ENCODE measurements around the gene FRMD6. TPM values are rescaled to one million over a fixed set of nuclear protein-coding genes. Genes with fewer than 3 reads are reported as not detected.

The FRMD6 gene
- total RNA-seq, 2 experiments from 2014 or later, result 2.5 to 3.5 TPM

GRCh38 chr14:51663783-51664326, 12.1 kb downstream of the FRMD6 start:
- H3K36me3 Mint-ChIP-seq, result peaks cover 2% of the 10 kb centered on the region
- ATAC-seq (ENCODE audit: low read depth) (no peak), DNase-seq (no peak)
- H3K4me1 Mint-ChIP-seq, result no peaks in the 10 kb centered on the region
- peaks cover 4% of the 10 kb centered on the region for H3K9me3 Mint-ChIP-seq
- H3K27me3 Mint-ChIP-seq, result peaks cover 4% of the 10 kb centered on the region
- H3K27ac Mint-ChIP-seq, result no peak overlapping the region
- POLR2A ChIA-PET, result no interaction called here
- H3K4me3 Mint-ChIP-seq, result no peak overlapping the region

DNA sequence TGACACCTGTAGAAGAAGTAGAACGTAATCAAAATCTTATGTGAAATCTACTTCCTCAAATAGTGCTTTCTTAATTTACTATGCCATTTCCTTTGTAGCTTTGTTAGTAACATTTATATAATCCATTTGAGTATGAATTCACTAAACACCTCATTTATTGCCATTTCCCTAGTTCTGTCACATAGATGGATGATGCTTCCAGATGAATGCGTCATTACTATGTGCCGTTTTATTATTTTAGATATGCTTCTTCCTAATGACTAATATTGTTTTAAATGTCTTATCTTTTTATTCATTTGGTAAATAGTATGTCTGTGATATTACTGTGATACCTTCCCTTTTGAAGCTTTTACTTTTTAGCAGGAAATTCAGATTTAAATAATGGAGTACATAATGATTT, 14.4 kb downstream of the FRMD6 start:
- Mint-ChIP-seq H3K4me1 (no peaks in the 10 kb centered on the region), H3K27ac (no peak overlapping the region), H3K9me3 (peaks cover 6% of the 10 kb centered on the region), H3K36me3 (peaks cover 3% of the 10 kb centered on the region), H3K27me3 (no peaks in the 10 kb centered on the region), H3K4me3 (no peak overlapping the region)
- ATAC-seq (ENCODE audit: low read depth), result no peak
- POLR2A ChIA-PET, result no interaction called here
- no peak for DNase-seq

DNA sequence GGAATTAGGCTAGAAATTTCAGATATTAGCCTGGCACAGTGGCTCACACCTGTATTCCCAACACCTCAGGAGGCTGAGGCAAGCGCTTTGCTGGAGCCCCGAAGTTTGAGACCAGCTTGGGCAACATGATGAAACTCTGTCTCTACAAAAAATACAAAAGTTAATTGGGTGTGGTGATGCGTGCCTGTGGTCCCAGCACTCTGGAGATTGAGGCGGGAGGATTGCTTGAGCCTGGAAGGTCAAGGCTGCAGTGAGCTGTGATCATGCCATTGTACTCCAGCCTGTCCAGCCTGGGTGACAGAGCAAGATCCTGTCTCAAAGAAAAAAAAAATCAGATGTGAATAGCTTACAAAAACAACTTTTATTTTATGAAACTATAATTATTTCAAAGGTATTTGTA, 15.1 kb downstream of the FRMD6 start:
- POLR2A ChIA-PET, result no interaction called here
- H3K4me1 Mint-ChIP-seq, result no peaks in the 10 kb centered on the region
- peaks cover 6% of the 10 kb centered on the region for H3K9me3 Mint-ChIP-seq
- peaks cover 3% of the 10 kb centered on the region for H3K36me3 Mint-ChIP-seq
- H3K27me3 Mint-ChIP-seq, result no peaks in the 10 kb centered on the region
- DNase-seq (no peak), ATAC-seq (ENCODE audit: low read depth) (no peak)
- H3K27ac Mint-ChIP-seq, result no peak overlapping the region
- H3K4me3 Mint-ChIP-seq, result no peak overlapping the region

DNA sequence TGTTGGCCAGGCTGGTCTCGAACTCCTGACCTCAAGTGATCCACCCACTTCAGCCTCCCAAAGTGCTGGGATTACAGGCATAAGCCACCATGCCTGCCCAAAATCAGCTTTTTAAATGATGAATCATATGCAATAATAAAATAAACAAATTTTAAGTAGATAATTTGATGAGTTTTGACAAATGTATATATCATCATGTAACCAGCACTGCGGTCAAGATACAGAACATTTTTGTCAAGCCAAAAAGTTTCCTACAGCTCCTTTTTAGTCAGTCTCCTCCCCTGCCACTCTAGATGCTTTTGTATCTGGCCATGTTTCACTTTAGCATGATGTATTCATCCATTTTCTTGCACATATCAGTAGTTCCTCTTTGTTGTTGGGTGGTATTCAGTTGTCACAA, 17.2 kb downstream of the FRMD6 start:
- POLR2A ChIA-PET, result no interaction called here
- peaks cover 4% of the 10 kb centered on the region for H3K9me3 Mint-ChIP-seq
- DNase-seq (no peak), ATAC-seq (ENCODE audit: low read depth) (no peak)
- no peaks in the 10 kb centered on the region for H3K4me1 Mint-ChIP-seq
- H3K36me3 Mint-ChIP-seq, result peaks cover 3% of the 10 kb centered on the region
- H3K27me3 Mint-ChIP-seq, result no peaks in the 10 kb centered on the region
- no peak overlapping the region for H3K4me3 Mint-ChIP-seq
- no peak overlapping the region for H3K27ac Mint-ChIP-seq

DNA sequence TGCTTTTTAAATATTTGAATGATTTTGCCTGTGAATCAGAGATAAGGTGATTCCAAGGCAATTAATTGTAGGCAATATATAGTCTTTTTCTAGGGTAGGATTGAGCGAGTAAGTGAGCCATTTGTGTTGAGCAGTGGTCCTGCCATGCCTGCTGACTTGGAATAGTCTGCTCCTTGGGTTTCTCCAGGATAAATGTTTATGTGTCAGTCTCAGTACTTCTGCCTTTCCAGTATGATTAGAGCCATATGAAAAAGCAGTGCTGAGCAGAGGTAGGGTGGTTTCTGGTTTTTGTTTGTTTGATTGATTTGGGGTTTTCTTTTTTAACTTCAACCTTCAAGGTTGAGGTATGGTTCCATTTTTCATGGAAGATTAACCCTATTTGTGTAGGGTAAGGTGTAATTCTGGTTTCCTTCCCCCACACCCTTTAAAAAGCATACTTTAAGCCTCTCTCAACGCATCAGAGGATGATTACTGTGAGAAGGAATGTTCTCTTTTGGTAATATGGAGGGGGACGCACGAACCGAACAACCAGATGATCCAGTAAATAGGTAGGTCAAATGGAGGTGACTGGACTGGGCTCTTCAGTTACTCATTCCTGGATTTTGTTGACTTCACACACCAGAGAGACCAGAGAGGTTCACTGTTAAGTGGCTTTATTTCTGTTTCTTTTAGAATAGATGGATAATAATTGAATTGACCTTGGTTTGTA, 22.7 kb downstream of the FRMD6 start:
- no peak for DNase-seq
- Mint-ChIP-seq H3K27me3 (peaks cover 7% of the 10 kb centered on the region), H3K36me3 (no peaks in the 10 kb centered on the region), H3K27ac (no peak overlapping the region), H3K9me3 (no peaks in the 10 kb centered on the region), H3K4me1 (peaks cover 4% of the 10 kb centered on the region), H3K4me3 (no peak overlapping the region)
- ATAC-seq (ENCODE audit: low read depth), result no peak
- POLR2A ChIA-PET, result no interaction called here

- ATAC-seq (ENCODE audit: low read depth), result no peak
- H3K9me3 Mint-ChIP-seq, result no peaks in the 10 kb centered on the region
- no peak overlapping the region for H3K4me3 Mint-ChIP-seq
- POLR2A ChIA-PET, result no interaction called here
- no peaks in the 10 kb centered on the region for H3K36me3 Mint-ChIP-seq
- H3K27ac Mint-ChIP-seq, result no peak overlapping the region
- DNase-seq, result no peak
- peaks cover 9% of the 10 kb centered on the region for H3K27me3 Mint-ChIP-seq
- peaks cover 4% of the 10 kb centered on the region for H3K4me1 Mint-ChIP-seq
Measured at GRCh38 chr14:51676549-51676948, 24.8 kb downstream of the FRMD6 start.

DNA sequence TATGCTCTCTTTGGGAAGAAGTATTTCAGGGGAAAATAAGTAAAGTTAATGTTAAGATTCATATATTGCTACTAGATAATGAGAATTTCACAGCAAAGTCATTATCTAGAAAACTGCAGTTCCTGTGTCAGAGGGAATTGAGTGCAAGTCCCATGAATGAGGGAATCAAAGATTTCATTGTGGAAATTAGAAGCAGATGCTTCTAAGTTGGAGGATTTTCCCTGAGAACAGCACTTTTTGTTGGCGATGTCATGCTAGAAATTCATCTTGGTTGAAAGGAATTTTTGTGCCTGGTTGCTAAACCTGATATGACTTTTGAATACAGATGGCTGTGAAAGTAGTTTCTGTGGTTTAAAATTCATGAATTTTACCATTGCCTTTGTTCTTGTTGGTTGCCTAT, 25.6 kb downstream of the FRMD6 start:
- H3K27ac Mint-ChIP-seq, result no peak overlapping the region
- peaks cover 9% of the 10 kb centered on the region for H3K27me3 Mint-ChIP-seq

GRCh38 chr14:51677738-51678137, 26.0 kb downstream of the FRMD6 start:
- peaks cover 4% of the 10 kb centered on the region for H3K4me1 Mint-ChIP-seq
- ATAC-seq (ENCODE audit: low read depth) (no peak), DNase-seq (no peak)
- POLR2A ChIA-PET, result no interaction called here
- no peaks in the 10 kb centered on the region for H3K9me3 Mint-ChIP-seq
- H3K36me3 Mint-ChIP-seq, result no peaks in the 10 kb centered on the region
- H3K27ac Mint-ChIP-seq, result no peak overlapping the region
- H3K4me3 Mint-ChIP-seq, result no peak overlapping the region
- H3K27me3 Mint-ChIP-seq, result peaks cover 9% of the 10 kb centered on the region

More for the DNA sequence above, 25.6 kb downstream of the FRMD6 start:
- Mint-ChIP-seq H3K4me3 (no peak overlapping the region), H3K9me3 (no peaks in the 10 kb centered on the region), H3K4me1 (peaks cover 4% of the 10 kb centered on the region), H3K36me3 (no peaks in the 10 kb centered on the region)
- ATAC-seq (ENCODE audit: low read depth) (no peak), DNase-seq (no peak)
- POLR2A ChIA-PET, result no interaction called here

DNA sequence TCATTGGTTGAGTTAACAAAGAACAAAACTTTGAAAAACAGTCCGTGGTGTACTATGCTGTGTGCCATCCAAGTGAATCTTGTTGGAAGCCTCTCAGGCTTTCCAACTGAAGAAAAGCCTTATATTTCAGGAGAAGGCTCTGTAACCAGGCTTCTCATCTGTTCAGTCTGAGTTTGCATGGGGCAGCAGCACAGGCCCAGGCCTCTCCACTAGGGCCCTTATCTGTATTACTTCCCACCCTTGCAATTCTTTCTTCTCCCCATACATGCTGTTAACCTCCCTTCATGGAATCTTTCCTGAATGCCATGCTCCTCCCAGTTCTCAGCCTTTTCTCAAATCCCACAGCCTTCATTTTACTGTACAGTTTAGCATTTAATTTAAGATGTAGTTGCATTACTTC, 28.3 kb downstream of the FRMD6 start:
- POLR2A ChIA-PET, result no interaction called here
- no peak for ATAC-seq (ENCODE audit: low read depth)
- H3K27ac Mint-ChIP-seq, result no peak overlapping the region

DNA sequence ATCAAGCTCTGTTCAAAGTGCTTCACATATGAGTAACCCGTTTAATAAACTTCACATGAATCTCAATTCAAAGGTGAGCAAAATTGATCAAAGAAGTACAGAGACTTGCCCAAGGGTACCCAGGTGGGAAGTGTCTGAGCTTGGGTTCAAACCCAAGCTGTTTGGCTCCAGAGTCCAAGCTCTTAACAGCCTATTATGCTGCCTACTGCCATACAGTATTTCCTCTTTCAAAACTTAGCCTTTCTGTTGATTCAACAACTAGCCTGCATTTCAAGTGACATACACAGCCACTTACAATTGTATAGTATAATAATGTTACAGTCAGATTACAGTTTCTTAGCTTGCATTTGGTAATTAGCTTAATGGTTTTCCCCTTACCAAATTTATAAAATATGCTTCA, 29.7 kb downstream of the FRMD6 start:
- POLR2A ChIA-PET, result no interaction called here
- ATAC-seq (ENCODE audit: low read depth) (no peak), DNase-seq (no peak)
- Mint-ChIP-seq H3K27me3 (peaks cover 5% of the 10 kb centered on the region), H3K4me1 (peaks cover 4% of the 10 kb centered on the region), H3K27ac (no peak overlapping the region), H3K36me3 (no peaks in the 10 kb centered on the region), H3K4me3 (no peak overlapping the region), H3K9me3 (no peaks in the 10 kb centered on the region)

More for the DNA sequence above, 28.3 kb downstream of the FRMD6 start:
- Mint-ChIP-seq H3K36me3 (no peaks in the 10 kb centered on the region), H3K4me3 (no peak overlapping the region), H3K4me1 (peaks cover 4% of the 10 kb centered on the region), H3K9me3 (no peaks in the 10 kb centered on the region), H3K27me3 (peaks cover 7% of the 10 kb centered on the region)
- no peak for DNase-seq

DNA sequence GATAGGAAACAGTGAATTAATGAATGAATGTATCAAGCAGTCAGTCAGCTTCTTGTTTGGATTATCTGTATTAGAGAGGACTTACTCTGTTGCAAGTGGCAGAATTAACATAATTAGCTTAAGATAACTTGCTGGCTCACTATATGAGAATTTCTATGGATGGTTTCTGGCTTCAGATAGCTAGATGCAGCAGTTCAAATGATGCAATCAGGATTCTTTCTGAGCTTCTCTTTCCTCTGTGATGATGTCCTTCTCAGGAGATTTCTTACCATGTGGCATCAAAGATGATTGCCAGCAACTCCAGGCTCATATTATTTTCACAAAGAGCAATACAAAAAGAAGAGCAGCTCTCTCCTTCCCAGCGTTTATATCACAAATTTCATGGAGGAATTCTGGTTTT, 30.7 kb downstream of the FRMD6 start:
- Mint-ChIP-seq H3K4me1 (peaks cover 2% of the 10 kb centered on the region), H3K27me3 (peaks cover 2% of the 10 kb centered on the region), H3K9me3 (no peaks in the 10 kb centered on the region), H3K27ac (no peak overlapping the region), H3K36me3 (no peaks in the 10 kb centered on the region), H3K4me3 (no peak overlapping the region)
- POLR2A ChIA-PET, result no interaction called here
- no peak for DNase-seq
- no peak for ATAC-seq (ENCODE audit: low read depth)

DNA sequence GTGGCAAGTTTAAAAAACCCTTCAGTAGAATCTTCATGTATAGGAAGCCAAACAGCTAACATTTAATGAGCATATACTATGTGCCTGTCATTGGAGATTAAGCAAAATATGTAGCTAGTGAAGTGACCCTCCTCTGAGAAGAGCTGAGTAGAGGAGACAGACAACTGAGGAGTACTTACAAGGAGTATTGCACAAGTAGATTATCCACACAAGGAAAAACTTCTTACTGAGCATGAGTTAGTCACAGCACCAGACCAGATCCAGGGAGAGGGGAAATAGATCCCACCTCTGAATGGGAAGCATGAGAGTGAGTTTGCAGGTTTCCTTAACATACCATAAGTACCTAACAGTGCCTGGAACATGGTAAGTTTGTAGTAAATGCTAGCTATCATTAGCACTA, 33.0 kb downstream of the FRMD6 start:
- no peak overlapping the region for H3K27ac Mint-ChIP-seq
- no peak overlapping the region for H3K4me3 Mint-ChIP-seq
- H3K4me1 Mint-ChIP-seq, result no peaks in the 10 kb centered on the region
- POLR2A ChIA-PET, result no interaction called here
- H3K27me3 Mint-ChIP-seq, result peaks cover 2% of the 10 kb centered on the region
- DNase-seq, result no peak
- no peaks in the 10 kb centered on the region for H3K9me3 Mint-ChIP-seq
- no peaks in the 10 kb centered on the region for H3K36me3 Mint-ChIP-seq
- no peak for ATAC-seq (ENCODE audit: low read depth)

GRCh38 chr14:51691176-51691575, 39.5 kb downstream of the FRMD6 start:
- Mint-ChIP-seq H3K9me3 (no peaks in the 10 kb centered on the region), H3K27ac (no peak overlapping the region), H3K4me1 (no peaks in the 10 kb centered on the region), H3K4me3 (no peak overlapping the region), H3K27me3 (no peaks in the 10 kb centered on the region), H3K36me3 (no peaks in the 10 kb centered on the region)
- ATAC-seq (ENCODE audit: low read depth) (no peak), DNase-seq (no peak)
- POLR2A ChIA-PET, result no interaction called here

DNA sequence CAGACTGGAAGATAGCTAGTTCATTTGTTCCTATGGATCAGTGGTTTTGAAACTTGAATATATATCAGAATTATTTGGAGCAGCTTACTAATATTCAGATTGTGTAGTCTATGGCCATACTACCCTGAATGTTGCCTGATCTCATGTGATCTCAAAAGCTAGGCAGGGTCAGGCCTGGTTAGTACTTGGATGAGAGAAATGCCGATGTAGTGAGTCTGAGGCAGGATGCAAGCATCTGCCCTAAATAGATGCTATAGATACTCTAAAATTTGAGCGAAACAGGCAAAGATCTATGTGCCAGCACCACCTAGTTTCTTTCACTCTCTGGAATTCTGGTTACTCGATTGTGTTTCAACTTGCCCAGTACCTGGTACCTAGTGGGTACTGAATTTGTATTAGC, 40.9 kb downstream of the FRMD6 start:
- no peak overlapping the region for H3K4me3 Mint-ChIP-seq
- H3K27me3 Mint-ChIP-seq, result no peaks in the 10 kb centered on the region
- no peak for DNase-seq
- no peaks in the 10 kb centered on the region for H3K36me3 Mint-ChIP-seq
- H3K4me1 Mint-ChIP-seq, result no peaks in the 10 kb centered on the region
- ATAC-seq (ENCODE audit: low read depth), result no peak
- POLR2A ChIA-PET, result no interaction called here
- H3K9me3 Mint-ChIP-seq, result no peaks in the 10 kb centered on the region
- no peak overlapping the region for H3K27ac Mint-ChIP-seq

Measured in activated naive CD8-positive, alpha-beta T cell treated with anti-CD3 and anti-CD28 coated beads, Interleukin-2, amount 10 ng/mL, durations not matched to agents 7 days and 5 days (primary cell).